ENCODE data around the gene FAM50A. TPM values are rescaled to one million over a fixed set of nuclear protein-coding genes. Genes with fewer than 3 reads are reported as not detected.
"Not testable (repeated sequence)": the region's sequence is repeated elsewhere in the genome, so short reads cannot be mapped to it uniquely, and the experiment has no call there.

The FAM50A gene, protein sequence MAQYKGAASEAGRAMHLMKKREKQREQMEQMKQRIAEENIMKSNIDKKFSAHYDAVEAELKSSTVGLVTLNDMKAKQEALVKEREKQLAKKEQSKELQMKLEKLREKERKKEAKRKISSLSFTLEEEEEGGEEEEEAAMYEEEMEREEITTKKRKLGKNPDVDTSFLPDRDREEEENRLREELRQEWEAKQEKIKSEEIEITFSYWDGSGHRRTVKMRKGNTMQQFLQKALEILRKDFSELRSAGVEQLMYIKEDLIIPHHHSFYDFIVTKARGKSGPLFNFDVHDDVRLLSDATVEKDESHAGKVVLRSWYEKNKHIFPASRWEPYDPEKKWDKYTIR
- total RNA-seq, result 10 to 100 TPM; 52.8 to 63.4 TPM

DNA sequence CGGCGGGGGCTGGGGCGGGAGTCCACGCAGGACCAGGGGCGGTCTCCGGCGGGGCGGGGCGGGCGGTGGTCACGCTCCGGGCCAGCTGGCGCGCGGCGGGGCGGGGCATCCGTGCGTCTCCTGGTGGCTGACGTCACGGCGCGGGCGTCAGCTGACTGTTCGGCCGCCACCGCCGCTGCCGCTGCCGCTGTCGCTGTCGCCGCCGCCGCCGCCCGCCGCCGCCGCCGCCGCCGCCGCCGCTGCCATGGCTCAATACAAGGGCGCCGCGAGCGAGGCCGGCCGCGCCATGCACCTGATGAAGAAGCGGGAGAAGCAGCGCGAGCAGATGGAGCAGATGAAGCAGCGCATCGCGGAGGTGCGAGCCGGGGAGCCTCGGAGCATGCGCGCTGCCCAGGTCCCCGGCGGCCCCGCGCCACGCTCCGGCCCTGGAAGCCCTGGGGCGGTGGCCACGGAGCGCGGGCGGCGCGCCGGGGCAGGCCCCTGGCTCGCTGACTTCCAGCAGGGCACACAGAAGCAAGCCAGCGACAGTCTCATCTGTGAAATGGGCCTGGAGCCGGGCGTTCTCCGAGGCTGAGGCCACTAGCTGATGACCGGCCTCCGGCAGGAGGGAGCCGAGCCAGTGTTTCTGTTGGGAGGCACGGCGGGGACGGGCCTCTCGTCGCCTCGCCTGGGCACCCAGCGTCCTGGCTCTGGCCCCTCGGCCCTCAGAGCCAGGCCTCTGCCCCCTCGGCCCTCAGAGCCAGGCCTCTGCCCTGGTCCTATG lies at the start of gene FAM50A:
Gene FAM50A (plus strand): TSS at position 150 of the 763 bp plus-strand sequence. CDS start 95 bp downstream, at position 245.
- TF ChIP-seq, protein P1, sequence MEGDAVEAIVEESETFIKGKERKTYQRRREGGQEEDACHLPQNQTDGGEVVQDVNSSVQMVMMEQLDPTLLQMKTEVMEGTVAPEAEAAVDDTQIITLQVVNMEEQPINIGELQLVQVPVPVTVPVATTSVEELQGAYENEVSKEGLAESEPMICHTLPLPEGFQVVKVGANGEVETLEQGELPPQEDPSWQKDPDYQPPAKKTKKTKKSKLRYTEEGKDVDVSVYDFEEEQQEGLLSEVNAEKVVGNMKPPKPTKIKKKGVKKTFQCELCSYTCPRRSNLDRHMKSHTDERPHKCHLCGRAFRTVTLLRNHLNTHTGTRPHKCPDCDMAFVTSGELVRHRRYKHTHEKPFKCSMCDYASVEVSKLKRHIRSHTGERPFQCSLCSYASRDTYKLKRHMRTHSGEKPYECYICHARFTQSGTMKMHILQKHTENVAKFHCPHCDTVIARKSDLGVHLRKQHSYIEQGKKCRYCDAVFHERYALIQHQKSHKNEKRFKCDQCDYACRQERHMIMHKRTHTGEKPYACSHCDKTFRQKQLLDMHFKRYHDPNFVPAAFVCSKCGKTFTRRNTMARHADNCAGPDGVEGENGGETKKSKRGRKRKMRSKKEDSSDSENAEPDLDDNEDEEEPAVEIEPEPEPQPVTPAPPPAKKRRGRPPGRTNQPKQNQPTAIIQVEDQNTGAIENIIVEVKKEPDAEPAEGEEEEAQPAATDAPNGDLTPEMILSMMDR (IDR thresholded peaks at IDR 0.05), result no peak
- peaks cover 6 to 23% of the 10 kb centered on the region in 2 donors for H3K4me1 ChIP-seq (ENCODE audit: control insufficient read depth in 1 of 2, low read depth in 2 of 2)
- H3K9me3 ChIP-seq, result no peaks in the 10 kb centered on the region
- ATAC-seq (ENCODE audit: insufficient number of reproducible peaks, low FRiP score, low read depth), result no peak
- H3K36me3 ChIP-seq, result peaks cover 8% of the 10 kb centered on the region
- peak within 1 kb of the TSS; percentile 78 for H3K4me3 ChIP-seq
- H3K27me3 ChIP-seq (replicated peaks; ENCODE audit: insufficient read depth), result no peaks in the 10 kb centered on the region
- peak within 1 kb of the TSS; percentile 66 to 77 for H3K27ac ChIP-seq
- no peak for DNase-seq (ENCODE audit: low spot score)

GRCh38 chrX:154396363-154396762 lies 47.6 kb upstream of the FAM50A start:
- H3K27me3 ChIP-seq (replicated peaks; ENCODE audit: insufficient read depth); ATAC-seq (ENCODE audit: insufficient number of reproducible peaks, low FRiP score, low read depth); DNase-seq (ENCODE audit: low spot score); H3K9me3 ChIP-seq; H3K4me3 ChIP-seq: not testable (repeated sequence)
- H3K27ac ChIP-seq, result peak overlapping the region in 1 of 2 donors; percentile 98
- peaks cover 18% of the 10 kb centered on the region for H3K36me3 ChIP-seq
- H3K4me1 ChIP-seq (ENCODE audit: control insufficient read depth in 1 of 2, low read depth in 2 of 2), result peaks cover 6 to 20% of the 10 kb centered on the region in 2 donors

- DNase-seq (ENCODE audit: low spot score), result no peak
- peaks cover 18% of the 10 kb centered on the region for H3K36me3 ChIP-seq
- peaks cover 6 to 20% of the 10 kb centered on the region in 2 donors for H3K4me1 ChIP-seq (ENCODE audit: control insufficient read depth in 1 of 2, low read depth in 2 of 2)
- H3K27me3 ChIP-seq (replicated peaks; ENCODE audit: insufficient read depth), result no peaks in the 10 kb centered on the region
- TF ChIP-seq, protein P1 (IDR thresholded peaks at IDR 0.05), result no peak
- ATAC-seq (ENCODE audit: insufficient number of reproducible peaks, low FRiP score, low read depth), result peak; percentile 41
- H3K9me3 ChIP-seq, result no peaks in the 10 kb centered on the region
- peak overlapping the region; percentile 91 for H3K4me3 ChIP-seq
- peak overlapping the region; percentile 98 for H3K27ac ChIP-seq
These were observed 46.7 kb upstream of the FAM50A start for GRCh38 chrX:154396973-154397887.

DNA sequence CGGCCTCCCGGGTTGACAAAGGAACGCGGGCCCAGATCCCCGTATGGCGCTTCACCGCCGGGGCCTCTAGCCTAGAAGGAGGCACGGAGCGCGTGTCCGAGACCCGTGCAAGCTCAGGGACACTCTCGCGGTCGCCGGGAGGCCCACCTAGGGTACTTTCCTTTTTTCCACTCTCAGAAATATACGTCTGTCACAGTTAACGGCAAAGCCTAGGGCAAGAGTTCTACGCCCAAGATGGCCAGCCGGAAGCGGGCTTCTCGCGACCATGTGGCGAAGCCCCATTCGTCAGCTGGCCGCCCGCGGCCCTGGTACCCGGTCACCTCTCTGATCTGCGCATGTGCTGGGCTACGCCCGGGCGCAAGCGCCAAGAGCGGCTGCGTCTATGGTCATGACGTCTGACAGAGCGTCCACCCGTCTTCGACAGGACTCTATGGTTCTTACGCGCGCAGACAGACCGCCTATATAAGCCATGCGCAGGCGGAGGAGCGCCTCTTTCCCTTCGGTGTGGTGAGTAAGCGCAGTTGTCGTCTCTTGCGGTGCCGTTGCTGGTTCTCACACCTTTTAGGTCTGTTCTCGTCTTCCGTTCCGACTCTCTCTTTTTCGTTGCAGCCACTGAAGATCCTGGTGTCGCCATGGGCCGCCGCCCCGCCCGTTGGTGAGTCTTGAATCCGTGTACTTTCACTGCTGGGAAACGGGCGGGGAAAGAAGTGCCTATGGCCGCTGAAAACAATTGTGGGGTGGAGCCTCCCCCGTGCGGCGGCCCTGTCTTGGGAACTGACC lies 45.9 kb upstream of the FAM50A start, which contains the start of gene RPL10:
Gene RPL10 (plus strand): TSS at position 490 of the 780 bp plus-strand sequence. CDS start 143 bp downstream, at position 633.
- Histone ChIP-seq H3K36me3 (peaks cover 18% of the 10 kb centered on the region), H3K27ac (peak within 1 kb of the TSS; percentile 98), H3K27me3 (replicated peaks; ENCODE audit: insufficient read depth) (no peaks in the 10 kb centered on the region), H3K4me1 (ENCODE audit: control insufficient read depth in 1 of 2, low read depth in 2 of 2) (peaks cover 6 to 20% of the 10 kb centered on the region in 2 donors), H3K4me3 (peak within 1 kb of the TSS; percentile 91), H3K9me3 (no peaks in the 10 kb centered on the region)
- peak; percentile 62 for DNase-seq (ENCODE audit: low spot score)
- TF ChIP-seq, protein P1 (IDR thresholded peaks at IDR 0.05), result no peak
- ATAC-seq (ENCODE audit: insufficient number of reproducible peaks, low FRiP score, low read depth), result peak; percentile 87

All from thoracic aorta (tissue), 2 donors.